GM12878 (cell line): ENCODE results near the gene LETM1. TPM values are rescaled to one million over a fixed set of nuclear protein-coding genes. Genes with fewer than 3 reads are reported as not detected.
A peak's percentile ranks its signal among the peaks of the same experiment; 100 is the strongest.

Source experiments
- ATAC-seq: fragments of 200-7000 bp; cut with Tn5 transposase; 3 replicates; pipeline ENCODE4 v1.9.1; 2020; ENCODE audit warnings: mild to moderate bottlenecking, moderate library complexity
- BruUV-seq: library from RNA; stranded (reverse); fragments of 400-500 nt; replicated peaks from 2 replicates; lab custom pipeline; 2021; lab: Mats Ljungman, UMichigan
- CTCF ChIA-PET: fragments of 300-600 bp; sonication (Branson Sonifier 250); formaldehyde crosslinking; extraction: SDS; loops from one replicate; lab custom pipeline; 2021; ENCODE audit warnings: inconsistent platforms; lab: Yijun Ruan, JAX
- POLR2A ChIA-PET: fragments of 350-600 bp; formaldehyde crosslinking; extraction: SDS; loops from one replicate; lab custom pipeline; 2021; ENCODE audit warnings: inconsistent platforms; lab: Charles Lee
- RAD21 ChIA-PET: fragments of 300-600 bp; sonication (Branson Sonifier 250); formaldehyde crosslinking; loops from one replicate; lab custom pipeline; 2023; ENCODE audit warnings: antibody characterized with exemption; ENCODE audit not compliant: unreplicated experiment; lab: Charles Lee
- SMC1A ChIA-PET: fragments of 300-600 bp; sonication (Branson Sonifier 250); formaldehyde crosslinking; loops from one replicate; lab custom pipeline; 2023; ENCODE audit not compliant: unreplicated experiment, uncharacterized antibody; lab: Charles Lee
- DNase-seq: peaks from one replicate; pipeline ENCODE4 v3.0.0-alpha.2; 2011; ENCODE audit warnings: low read depth, low spot score
- FAIRE-seq: peaks from 3 replicates; lab custom pipeline; 2011; peaks lifted over from hg19 to GRCh38; lab: Jason Lieb, UNC
- H2AFZ ChIP-seq: 2 replicates; pipeline ENCODE4 v1.6.0; 2011; ENCODE audit warnings: low read depth, low read length, control low read depth; ENCODE audit not compliant: control insufficient read depth
- H3K27ac ChIP-seq: 2 replicates; pipeline ENCODE4 v1.5.1; 2011; ENCODE audit warnings: control low read depth; ENCODE audit not compliant: control insufficient read depth, insufficient read depth
- H3K27me3 ChIP-seq, 2 experiments: replicated peaks in 1 of 2; 2 replicates each; pipeline versions ENCODE4 v1.6.0 to v1.6.1; 2011; ENCODE audit warnings: low read length in 1 of 2; ENCODE audit not compliant: control insufficient read depth in 2 of 2, insufficient read depth in 2 of 2
- H3K36me3 ChIP-seq, 2 experiments: 2 replicates each; pipeline ENCODE4 v1.5.1; 2011; ENCODE audit warnings: low read length in 1 of 2; ENCODE audit not compliant: control insufficient read depth in 2 of 2, insufficient read depth in 2 of 2
- H3K4me1 ChIP-seq: 2 replicates; pipeline ENCODE4 v1.6.1; 2011; ENCODE audit warnings: mild to moderate bottlenecking, low read length, moderate library complexity, mixed read lengths; ENCODE audit not compliant: control insufficient read depth, insufficient read depth
- H3K4me2 ChIP-seq: 2 replicates; pipeline ENCODE4 v1.6.0; 2011; ENCODE audit warnings: control low read depth; ENCODE audit not compliant: control insufficient read depth, insufficient read depth
- H3K4me3 ChIP-seq: fragments of 200-600 bp; sonication (generic); 2 replicates; pipeline ENCODE4 v1.5.1; 2016
- H3K79me2 ChIP-seq: 2 replicates; pipeline ENCODE4 v1.6.0; 2011; ENCODE audit warnings: low read length; ENCODE audit not compliant: control insufficient read depth, insufficient read depth
- H3K9ac ChIP-seq: 2 replicates; pipeline ENCODE4 v1.8.0; 2011; ENCODE audit warnings: low read length, control low read depth, mixed read lengths; ENCODE audit not compliant: control insufficient read depth, insufficient read depth
- H3K9me3 ChIP-seq: replicated peaks from 3 replicates; pipeline ENCODE4 v1.5.1; 2011; ENCODE audit warnings: mild to moderate bottlenecking, low read length; ENCODE audit not compliant: control insufficient read depth, insufficient read depth
- H4K20me1 ChIP-seq: 2 replicates; pipeline ENCODE4 v1.6.0; 2011; ENCODE audit not compliant: control insufficient read depth, insufficient read depth
- BCL11A ChIP-seq: IDR thresholded peaks from 2 replicates; pipeline ENCODE4 v1.6.1; 2011; ENCODE audit warnings: low read depth, low read length
- CHD4 ChIP-seq: fragments of 200-600 bp; sonication (generic); IDR thresholded peaks from 2 replicates; pipeline ENCODE4 v1.6.1; 2016; ENCODE audit warnings: mild to moderate bottlenecking
- CREM ChIP-seq: IDR thresholded peaks from 2 replicates; pipeline ENCODE4 v1.6.1; 2014; ENCODE audit warnings: antibody characterized with exemption, low read depth
- FOS ChIP-seq: IDR thresholded peaks from 3 replicates; pipeline ENCODE4 v1.6.1; 2011; ENCODE audit warnings: borderline replicate concordance; ENCODE audit not compliant: insufficient read length; ENCODE audit errors: extremely low read depth
- LARP7 ChIP-seq: fragments of 450-650 bp; IDR thresholded peaks from 2 replicates; pipeline ENCODE4 v1.6.1; 2017; ENCODE audit warnings: mild to moderate bottlenecking
- NRF1 ChIP-seq: conservative IDR thresholded peaks from 2 replicates; pipeline ENCODE4 v1.6.1; 2011; ENCODE audit warnings: mild to moderate bottlenecking, low read depth, low read length, improper control_type of control experiment
- POLR2A ChIP-seq: IDR thresholded peaks from 2 replicates; pipeline ENCODE4 v1.6.1; 2011; ENCODE audit warnings: low read depth, mild to moderate bottlenecking, low read length
- SP1 ChIP-seq: IDR thresholded peaks from one replicate; pipeline ENCODE4 v1.6.1; 2011; ENCODE audit warnings: low read depth, low read length
- SREBF2 ChIP-seq: IDR thresholded peaks from 2 replicates; pipeline ENCODE4 v1.6.1; 2012; ENCODE audit warnings: mild to moderate bottlenecking, low read length
- WRNIP1 ChIP-seq: IDR thresholded peaks from 2 replicates; pipeline ENCODE4 v1.6.1; 2011; ENCODE audit warnings: low read depth, low read length, improper control_type of control experiment, borderline replicate concordance
- WGBS: methylation state at CpG from one replicate; pipeline ENCODE4 v1.1.6; 2016; ENCODE audit warnings: low lambda C conversion rate; ENCODE audit not compliant: insufficient replicate concordance, insufficient coverage; ENCODE audit errors: missing lambda C conversion rate; 5-methylcytosine and 5-hydroxymethylcytosine counted together
- in situ Hi-C: fragments of 300-500 bp; cut with MboI; formaldehyde crosslinking; loops from 9 replicates; pipeline ENCODE4 v1.14.3; 2018; ENCODE audit warnings: mixed read lengths
- intact Hi-C: fragments of 100-400 bp; cut with micrococcal nuclease; formaldehyde crosslinking; loops from one replicate; pipeline ENCODE4 v1.14.2; 2022; ENCODE audit not compliant: unreplicated experiment
- polyA plus RNA-seq, 11 experiments: library from polyadenylated mRNA; depleted of rRNA in 4 of 11; unstranded in 6 of 11; stranded (reverse) in 5 of 11; fragments of >200 nt; fragmentation: Nextera tagmentation in 4 of 11; fragmentation: Illumina TruSeq in 1 of 11; extraction: Ambion mirVana in 4 of 11; extraction: Trizol in 1 of 11; gene quantifications; 1 replicate in 1 of 11; 2 replicates in 10 of 11; pipeline versions ENCODE4 v1.2.1 to v1.2.3, GENCODE V29; 2011 to 2016; ENCODE audit warnings: inconsistent platforms in 2 of 11, missing spikeins in 2 of 11, low read depth in 1 of 11
- total RNA-seq, 4 experiments: library from RNA; depleted of rRNA in 3 of 4; stranded (reverse); fragments of >200 nt in 3 of 4; fragmentation: Illumina TruSeq in 1 of 4; extraction: Trizol in 1 of 4; gene quantifications; 2 replicates each; pipeline versions ENCODE4 v1.2.1 to v1.2.3, GENCODE V29; 2013 to 2021
- TF ChIP-seq, protein P1 (sequence below): IDR thresholded peaks from 2 replicates; pipeline ENCODE4 v1.6.1; 2012; ENCODE audit warnings: improper control_type of control experiment, low read depth, low read length; ENCODE audit not compliant: insufficient replicate concordance
- TF ChIP-seq, protein P2 (sequence below): fragments of 450-650 bp; IDR thresholded peaks from 2 replicates; pipeline ENCODE4 v1.6.1; 2017; ENCODE audit warnings: mild to moderate bottlenecking, moderate library complexity

LETM1 gene
- total and polyA plus RNA-seq, 10 of the 15 experiments (the other 5 are each of a cell fraction or from before 2014, with no cell fraction given) = 2.6 to 65.2 (median 30.2) TPM

GRCh38 chr4:1855333-1856070 lies 454 bp downstream of the LETM1 start (continued):
- TF ChIP-seq, protein P1, sequence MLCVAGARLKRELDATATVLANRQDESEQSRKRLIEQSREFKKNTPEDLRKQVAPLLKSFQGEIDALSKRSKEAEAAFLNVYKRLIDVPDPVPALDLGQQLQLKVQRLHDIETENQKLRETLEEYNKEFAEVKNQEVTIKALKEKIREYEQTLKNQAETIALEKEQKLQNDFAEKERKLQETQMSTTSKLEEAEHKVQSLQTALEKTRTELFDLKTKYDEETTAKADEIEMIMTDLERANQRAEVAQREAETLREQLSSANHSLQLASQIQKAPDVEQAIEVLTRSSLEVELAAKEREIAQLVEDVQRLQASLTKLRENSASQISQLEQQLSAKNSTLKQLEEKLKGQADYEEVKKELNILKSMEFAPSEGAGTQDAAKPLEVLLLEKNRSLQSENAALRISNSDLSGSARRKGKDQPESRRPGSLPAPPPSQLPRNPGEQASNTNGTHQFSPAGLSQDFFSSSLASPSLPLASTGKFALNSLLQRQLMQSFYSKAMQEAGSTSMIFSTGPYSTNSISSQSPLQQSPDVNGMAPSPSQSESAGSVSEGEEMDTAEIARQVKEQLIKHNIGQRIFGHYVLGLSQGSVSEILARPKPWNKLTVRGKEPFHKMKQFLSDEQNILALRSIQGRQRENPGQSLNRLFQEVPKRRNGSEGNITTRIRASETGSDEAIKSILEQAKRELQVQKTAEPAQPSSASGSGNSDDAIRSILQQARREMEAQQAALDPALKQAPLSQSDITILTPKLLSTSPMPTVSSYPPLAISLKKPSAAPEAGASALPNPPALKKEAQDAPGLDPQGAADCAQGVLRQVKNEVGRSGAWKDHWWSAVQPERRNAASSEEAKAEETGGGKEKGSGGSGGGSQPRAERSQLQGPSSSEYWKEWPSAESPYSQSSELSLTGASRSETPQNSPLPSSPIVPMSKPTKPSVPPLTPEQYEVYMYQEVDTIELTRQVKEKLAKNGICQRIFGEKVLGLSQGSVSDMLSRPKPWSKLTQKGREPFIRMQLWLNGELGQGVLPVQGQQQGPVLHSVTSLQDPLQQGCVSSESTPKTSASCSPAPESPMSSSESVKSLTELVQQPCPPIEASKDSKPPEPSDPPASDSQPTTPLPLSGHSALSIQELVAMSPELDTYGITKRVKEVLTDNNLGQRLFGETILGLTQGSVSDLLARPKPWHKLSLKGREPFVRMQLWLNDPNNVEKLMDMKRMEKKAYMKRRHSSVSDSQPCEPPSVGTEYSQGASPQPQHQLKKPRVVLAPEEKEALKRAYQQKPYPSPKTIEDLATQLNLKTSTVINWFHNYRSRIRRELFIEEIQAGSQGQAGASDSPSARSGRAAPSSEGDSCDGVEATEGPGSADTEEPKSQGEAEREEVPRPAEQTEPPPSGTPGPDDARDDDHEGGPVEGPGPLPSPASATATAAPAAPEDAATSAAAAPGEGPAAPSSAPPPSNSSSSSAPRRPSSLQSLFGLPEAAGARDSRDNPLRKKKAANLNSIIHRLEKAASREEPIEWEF = no peak

GRCh38 chr4:1854752-1855151 lies 1.2 kb downstream of the LETM1 start:
- H4K20me1 ChIP-seq = no peaks in the 10 kb centered on the region
- ATAC-seq (no peak), DNase-seq (no peak), FAIRE-seq (peak; percentile 87)
- H3K27ac ChIP-seq = peak overlapping the region; percentile 67
- H3K36me3 ChIP-seq = no peaks in the 10 kb centered on the region
- H2AFZ ChIP-seq = peak overlapping the region; percentile 63
- peak overlapping the region; percentile 95 for H3K4me3 ChIP-seq
- peaks cover 60% of the 10 kb centered on the region for H3K79me2 ChIP-seq
- 0% methylated on average over 1 of the region's 1 CpG for whole genome bisulfite sequencing
- H3K9me3 ChIP-seq = no peaks in the 10 kb centered on the region
- ChIA-PET POLR2A (interaction anchor here (2.5 kb wide), 1 partner anchor 19 kb away, joined by 6 read pairs; no protein-coding TSS in a partner anchor), RAD21 (interaction anchor here (1.3 kb wide), 1 partner anchor 45 kb away, joined by 7 read pairs; no protein-coding TSS in a partner anchor)
- peak overlapping the region; percentile 93 for H3K9ac ChIP-seq
- TSS peak; percentile 73 for BruUV-seq
- in situ Hi-C loops (no loop called here), intact Hi-C loops (loop anchor here (5.0 kb wide), 1 partner anchor 43 kb away; no protein-coding TSS in a partner anchor)
- peaks cover 21% of the 10 kb centered on the region for H3K4me1 ChIP-seq
- no peak for TF ChIP-seq WRNIP1
- no peak for TF ChIP-seq FOS
- TF ChIP-seq SREBF2 = no peak
- no peak for TF ChIP-seq POLR2A
- TF ChIP-seq CHD4 = no peak
- TF ChIP-seq, protein P2, sequence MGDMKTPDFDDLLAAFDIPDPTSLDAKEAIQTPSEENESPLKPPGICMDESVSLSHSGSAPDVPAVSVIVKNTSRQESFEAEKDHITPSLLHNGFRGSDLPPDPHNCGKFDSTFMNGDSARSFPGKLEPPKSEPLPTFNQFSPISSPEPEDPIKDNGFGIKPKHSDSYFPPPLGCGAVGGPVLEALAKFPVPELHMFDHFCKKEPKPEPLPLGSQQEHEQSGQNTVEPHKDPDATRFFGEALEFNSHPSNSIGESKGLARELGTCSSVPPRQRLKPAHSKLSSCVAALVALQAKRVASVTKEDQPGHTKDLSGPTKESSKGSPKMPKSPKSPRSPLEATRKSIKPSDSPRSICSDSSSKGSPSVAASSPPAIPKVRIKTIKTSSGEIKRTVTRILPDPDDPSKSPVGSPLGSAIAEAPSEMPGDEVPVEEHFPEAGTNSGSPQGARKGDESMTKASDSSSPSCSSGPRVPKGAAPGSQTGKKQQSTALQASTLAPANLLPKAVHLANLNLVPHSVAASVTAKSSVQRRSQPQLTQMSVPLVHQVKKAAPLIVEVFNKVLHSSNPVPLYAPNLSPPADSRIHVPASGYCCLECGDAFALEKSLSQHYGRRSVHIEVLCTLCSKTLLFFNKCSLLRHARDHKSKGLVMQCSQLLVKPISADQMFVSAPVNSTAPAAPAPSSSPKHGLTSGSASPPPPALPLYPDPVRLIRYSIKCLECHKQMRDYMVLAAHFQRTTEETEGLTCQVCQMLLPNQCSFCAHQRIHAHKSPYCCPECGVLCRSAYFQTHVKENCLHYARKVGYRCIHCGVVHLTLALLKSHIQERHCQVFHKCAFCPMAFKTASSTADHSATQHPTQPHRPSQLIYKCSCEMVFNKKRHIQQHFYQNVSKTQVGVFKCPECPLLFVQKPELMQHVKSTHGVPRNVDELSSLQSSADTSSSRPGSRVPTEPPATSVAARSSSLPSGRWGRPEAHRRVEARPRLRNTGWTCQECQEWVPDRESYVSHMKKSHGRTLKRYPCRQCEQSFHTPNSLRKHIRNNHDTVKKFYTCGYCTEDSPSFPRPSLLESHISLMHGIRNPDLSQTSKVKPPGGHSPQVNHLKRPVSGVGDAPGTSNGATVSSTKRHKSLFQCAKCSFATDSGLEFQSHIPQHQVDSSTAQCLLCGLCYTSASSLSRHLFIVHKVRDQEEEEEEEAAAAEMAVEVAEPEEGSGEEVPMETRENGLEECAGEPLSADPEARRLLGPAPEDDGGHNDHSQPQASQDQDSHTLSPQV = no peak
- TF ChIP-seq CREM = no peak
- TF ChIP-seq BCL11A = no peak
- TF ChIP-seq LARP7 = no peak
- no peak for TF ChIP-seq SP1
- no peak for TF ChIP-seq NRF1
- TF ChIP-seq, all 136 proteins: peak for 0
- H3K4me2 ChIP-seq = peak overlapping the region; percentile 85
- ChIA-PET SMC1A (interaction anchor here (1.0 kb wide), 1 partner anchor 45 kb away, joined by 5 read pairs; no protein-coding TSS in a partner anchor), CTCF (interaction anchor here (1.0 to 3.2 kb wide), 3 partner anchors 8 to 45 kb away, joined by 3 to 16 read pairs (median 7); no protein-coding TSS in a partner anchor)
- no peaks in the 10 kb centered on the region for H3K27me3 ChIP-seq
